ENCODE results near the gene CYBC1. TPM values are rescaled to one million over a fixed set of nuclear protein-coding genes. Genes with fewer than 3 reads are reported as not detected.

CYBC1 gene
- total RNA-seq, 1 experiment from 2014 or later = 95.4 TPM

DNA sequence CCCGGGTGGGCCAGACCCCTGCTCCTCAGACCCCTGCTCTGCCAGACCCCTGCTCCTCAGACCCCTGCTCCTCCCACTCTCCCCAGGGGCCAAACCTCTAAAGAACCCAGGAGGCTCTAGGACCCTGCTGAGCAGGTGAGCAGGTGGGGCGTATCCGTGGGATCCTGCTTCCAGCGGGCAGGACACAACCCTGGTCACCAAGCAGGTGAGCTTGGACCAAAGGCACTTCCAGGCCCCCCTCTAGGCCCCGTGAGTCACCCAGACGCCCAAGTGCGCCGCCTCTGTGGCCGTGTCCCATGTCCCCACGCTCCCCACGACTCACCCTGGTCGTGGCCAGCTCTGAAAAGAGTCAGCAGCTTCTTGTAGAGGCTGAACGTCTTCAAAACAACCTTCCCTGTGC is 5.0 kb downstream of the CYBC1 start:
- H3K4me2 ChIP-seq (ENCODE audit: low read length) = no peak overlapping the region
- no peak overlapping the region for H2AFZ ChIP-seq (ENCODE audit: low read depth, low read length, poor library complexity, severe bottlenecking)
- ChIA-PET RAD21 (ENCODE audit: low non-redundant PET in 1 of 2, low total read pairs in 2 of 2, uncharacterized antibody in 2 of 2, unreplicated experiment in 2 of 2) (no interaction called here), CTCF (no interaction called here), POLR2A (no interaction called here)
- TF ChIP-seq ELF1 (IDR thresholded peaks at IDR 0.05; ENCODE audit: borderline replicate concordance, low read depth) (no peak), EZH2 (IDR thresholded peaks at IDR 0.05) (no peak), ZNF274 (IDR thresholded peaks at IDR 0.05; ENCODE audit: low read depth, low read length) (no peak), POLR2AphosphoS5 (IDR thresholded peaks at IDR 0.05; ENCODE audit: low read depth, low read length) (no peak), EZH2phosphoT487 (IDR thresholded peaks at IDR 0.05; ENCODE audit: borderline replicate concordance) (no peak), ZFX (IDR thresholded peaks at IDR 0.05) (no peak), CEBPB (IDR thresholded peaks at IDR 0.05; ENCODE audit: low read depth) (no peak), RAD21 (IDR thresholded peaks at IDR 0.05; ENCODE audit: low read depth) (no peak), TCF7L2 (IDR thresholded peaks at IDR 0.05; ENCODE audit: borderline replicate concordance, extremely low read depth, insufficient read depth, insufficient read length) (no peak), SRF (IDR thresholded peaks at IDR 0.05; ENCODE audit: low read depth) (no peak), CTCF (IDR thresholded peaks at IDR 0.05 in 2 of 3, conservative IDR thresholded peaks at IDR 0.05 in 1 of 3; ENCODE audit: borderline replicate concordance in 1 of 3, insufficient read depth in 1 of 3, low read depth in 2 of 3, low read length in 2 of 3) (no peak), SP1 (IDR thresholded peaks at IDR 0.05; ENCODE audit: low read depth) (no peak), FOSL1 (IDR thresholded peaks at IDR 0.05; ENCODE audit: low read depth) (no peak), CBX3 (IDR thresholded peaks at IDR 0.05; ENCODE audit: low read depth) (no peak), YY1 (IDR thresholded peaks at IDR 0.05; ENCODE audit: extremely low read depth, insufficient replicate concordance, low read depth, low read length) (no peak), ATF3 (IDR thresholded peaks at IDR 0.05) (no peak)
- TF ChIP-seq, protein P1, sequence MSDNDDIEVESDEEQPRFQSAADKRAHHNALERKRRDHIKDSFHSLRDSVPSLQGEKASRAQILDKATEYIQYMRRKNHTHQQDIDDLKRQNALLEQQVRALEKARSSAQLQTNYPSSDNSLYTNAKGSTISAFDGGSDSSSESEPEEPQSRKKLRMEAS (IDR thresholded peaks at IDR 0.05) = no peak
- TF ChIP-seq, protein P2, sequence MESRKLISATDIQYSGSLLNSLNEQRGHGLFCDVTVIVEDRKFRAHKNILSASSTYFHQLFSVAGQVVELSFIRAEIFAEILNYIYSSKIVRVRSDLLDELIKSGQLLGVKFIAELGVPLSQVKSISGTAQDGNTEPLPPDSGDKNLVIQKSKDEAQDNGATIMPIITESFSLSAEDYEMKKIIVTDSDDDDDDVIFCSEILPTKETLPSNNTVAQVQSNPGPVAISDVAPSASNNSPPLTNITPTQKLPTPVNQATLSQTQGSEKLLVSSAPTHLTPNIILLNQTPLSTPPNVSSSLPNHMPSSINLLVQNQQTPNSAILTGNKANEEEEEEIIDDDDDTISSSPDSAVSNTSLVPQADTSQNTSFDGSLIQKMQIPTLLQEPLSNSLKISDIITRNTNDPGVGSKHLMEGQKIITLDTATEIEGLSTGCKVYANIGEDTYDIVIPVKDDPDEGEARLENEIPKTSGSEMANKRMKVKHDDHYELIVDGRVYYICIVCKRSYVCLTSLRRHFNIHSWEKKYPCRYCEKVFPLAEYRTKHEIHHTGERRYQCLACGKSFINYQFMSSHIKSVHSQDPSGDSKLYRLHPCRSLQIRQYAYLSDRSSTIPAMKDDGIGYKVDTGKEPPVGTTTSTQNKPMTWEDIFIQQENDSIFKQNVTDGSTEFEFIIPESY (IDR thresholded peaks at IDR 0.05; ENCODE audit: extremely low read depth, insufficient replicate concordance, low read length) = no peak
- TF ChIP-seq, protein P3, sequence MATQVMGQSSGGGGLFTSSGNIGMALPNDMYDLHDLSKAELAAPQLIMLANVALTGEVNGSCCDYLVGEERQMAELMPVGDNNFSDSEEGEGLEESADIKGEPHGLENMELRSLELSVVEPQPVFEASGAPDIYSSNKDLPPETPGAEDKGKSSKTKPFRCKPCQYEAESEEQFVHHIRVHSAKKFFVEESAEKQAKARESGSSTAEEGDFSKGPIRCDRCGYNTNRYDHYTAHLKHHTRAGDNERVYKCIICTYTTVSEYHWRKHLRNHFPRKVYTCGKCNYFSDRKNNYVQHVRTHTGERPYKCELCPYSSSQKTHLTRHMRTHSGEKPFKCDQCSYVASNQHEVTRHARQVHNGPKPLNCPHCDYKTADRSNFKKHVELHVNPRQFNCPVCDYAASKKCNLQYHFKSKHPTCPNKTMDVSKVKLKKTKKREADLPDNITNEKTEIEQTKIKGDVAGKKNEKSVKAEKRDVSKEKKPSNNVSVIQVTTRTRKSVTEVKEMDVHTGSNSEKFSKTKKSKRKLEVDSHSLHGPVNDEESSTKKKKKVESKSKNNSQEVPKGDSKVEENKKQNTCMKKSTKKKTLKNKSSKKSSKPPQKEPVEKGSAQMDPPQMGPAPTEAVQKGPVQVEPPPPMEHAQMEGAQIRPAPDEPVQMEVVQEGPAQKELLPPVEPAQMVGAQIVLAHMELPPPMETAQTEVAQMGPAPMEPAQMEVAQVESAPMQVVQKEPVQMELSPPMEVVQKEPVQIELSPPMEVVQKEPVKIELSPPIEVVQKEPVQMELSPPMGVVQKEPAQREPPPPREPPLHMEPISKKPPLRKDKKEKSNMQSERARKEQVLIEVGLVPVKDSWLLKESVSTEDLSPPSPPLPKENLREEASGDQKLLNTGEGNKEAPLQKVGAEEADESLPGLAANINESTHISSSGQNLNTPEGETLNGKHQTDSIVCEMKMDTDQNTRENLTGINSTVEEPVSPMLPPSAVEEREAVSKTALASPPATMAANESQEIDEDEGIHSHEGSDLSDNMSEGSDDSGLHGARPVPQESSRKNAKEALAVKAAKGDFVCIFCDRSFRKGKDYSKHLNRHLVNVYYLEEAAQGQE (IDR thresholded peaks at IDR 0.05; ENCODE audit: low read depth) = no peak
- no peaks in the 10 kb centered on the region for H3K9me3 ChIP-seq (ENCODE audit: control insufficient read depth in 1 of 2, insufficient read depth in 1 of 2, low read depth in 1 of 2, low read length in 2 of 2)
- DNase-seq (ENCODE audit: low read depth, low spot score) (no peak), ATAC-seq (no peak)
- peaks cover 0 to 17% of the 10 kb centered on the region in 2 experiments; a peak in 1 of 4 replicates for H3K36me3 ChIP-seq (ENCODE audit: control insufficient read depth in 1 of 2, insufficient read depth in 2 of 2, low read length in 2 of 2)
- H3K4me1 ChIP-seq (ENCODE audit: control insufficient read depth in 1 of 2, insufficient read depth in 2 of 2, low read length in 2 of 2) = peaks cover 4 to 10% of the 10 kb centered on the region in 2 experiments; a peak in 3 of 4 replicates
- intact Hi-C loops (cut with micrococcal nuclease) = no loop called here
- H3K79me2 ChIP-seq (ENCODE audit: insufficient read depth, low read length) = peaks cover 15% of the 10 kb centered on the region
- H3K9ac ChIP-seq (ENCODE audit: low read length) = no peak overlapping the region
- H3K4me3 ChIP-seq (replicated peaks in 1 of 2; ENCODE audit: low read depth in 1 of 2, low read length in 2 of 2) = no peak overlapping the region
- H4K20me1 ChIP-seq (ENCODE audit: insufficient read depth) = no peaks in the 10 kb centered on the region
- H3K27ac ChIP-seq (ENCODE audit: low read depth, low read length) = peak overlapping the region; percentile 12; the same call in 1 of the 2 replicates
- no peaks in the 10 kb centered on the region for H3K9me2 ChIP-seq (ENCODE audit: insufficient read depth)
- BruUV-seq (replicated peaks) = no TSS peak
- no peaks in the 10 kb centered on the region for H3K27me3 ChIP-seq (ENCODE audit: insufficient read depth, low read length)

Data from HCT116 (cell line).